ENCODE results near the gene PPP1R3G. TPM values are rescaled to one million over a fixed set of nuclear protein-coding genes. Genes with fewer than 3 reads are reported as not detected.

PPP1R3G gene
- total and polyA plus RNA-seq, 2 of the 13 experiments (the other 11 are each of a cell fraction or from before 2014, with no cell fraction given) = 1.2 to 1.3 TPM

DNA sequence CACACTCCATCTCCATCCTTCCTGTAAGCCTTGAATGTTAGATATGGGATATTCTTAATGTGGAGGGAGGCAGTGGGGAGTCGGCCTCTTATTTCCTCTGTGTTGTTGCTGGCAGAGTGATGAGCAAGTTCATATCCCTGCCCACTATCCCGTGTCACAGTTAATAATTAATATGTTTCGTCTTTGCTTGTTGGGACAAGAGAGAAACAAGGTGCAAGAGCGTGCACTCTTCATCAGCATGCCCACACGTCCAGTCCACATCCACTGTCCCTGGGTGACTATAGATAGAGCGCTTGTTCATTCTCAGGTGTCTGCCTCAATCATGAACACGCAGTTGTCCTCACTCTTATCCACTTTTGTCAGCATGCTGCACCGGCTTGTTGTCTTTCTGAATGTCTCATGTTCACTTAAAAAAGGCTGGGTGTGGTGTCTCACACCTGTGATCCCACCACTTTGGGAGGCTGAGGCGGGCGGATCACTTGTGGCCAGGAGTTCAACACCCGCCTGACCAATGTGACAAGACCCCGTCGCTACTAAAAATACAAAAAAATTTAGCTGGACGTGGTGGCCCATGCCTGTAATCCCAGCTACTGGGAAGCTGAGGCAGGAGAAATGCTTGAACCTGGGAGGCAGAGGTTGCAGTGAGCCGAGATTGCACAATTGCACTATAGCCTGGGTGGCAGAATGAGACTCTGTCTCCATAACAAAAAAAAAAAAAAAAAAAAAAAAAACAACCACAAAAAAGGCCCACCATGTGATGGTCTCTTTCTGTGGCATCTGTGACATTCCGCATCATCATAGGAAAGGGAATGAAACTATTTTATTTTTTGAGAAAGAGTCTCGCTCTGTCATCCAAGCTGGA lies 34.2 kb downstream of the PPP1R3G start (continued):
- TF ChIP-seq, protein P1, sequence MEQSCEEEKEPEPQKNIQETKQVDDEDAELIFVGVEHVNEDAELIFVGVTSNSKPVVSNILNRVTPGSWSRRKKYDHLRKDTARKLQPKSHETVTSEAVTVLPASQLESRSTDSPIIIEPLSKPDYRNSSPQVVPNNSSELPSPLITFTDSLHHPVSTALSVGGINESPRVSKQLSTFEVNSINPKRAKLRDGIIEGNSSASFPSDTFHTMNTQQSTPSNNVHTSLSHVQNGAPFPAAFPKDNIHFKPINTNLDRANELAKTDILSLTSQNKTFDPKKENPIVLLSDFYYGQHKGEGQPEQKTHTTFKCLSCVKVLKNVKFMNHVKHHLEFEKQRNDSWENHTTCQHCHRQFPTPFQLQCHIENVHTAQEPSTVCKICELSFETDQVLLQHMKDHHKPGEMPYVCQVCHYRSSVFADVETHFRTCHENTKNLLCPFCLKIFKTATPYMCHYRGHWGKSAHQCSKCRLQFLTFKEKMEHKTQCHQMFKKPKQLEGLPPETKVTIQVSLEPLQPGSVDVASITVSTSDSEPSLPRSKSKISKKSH (CRISPR knock-in tag; IDR thresholded peaks at IDR 0.05; ENCODE audit: borderline replicate concordance) = no peak
- no peak for TF ChIP-seq ARNTL (CRISPR knock-in tag; IDR thresholded peaks at IDR 0.05)
- TF ChIP-seq PITX1 (CRISPR knock-in tag; IDR thresholded peaks at IDR 0.05) = no peak
- TF ChIP-seq ZNF883 (CRISPR knock-in tag; IDR thresholded peaks at IDR 0.05; ENCODE audit: not compliant biosample characterization) = peak; percentile 6
- TF ChIP-seq SMARCC2 (IDR thresholded peaks at IDR 0.05) = no peak
- no peak for TF ChIP-seq ZNF747 (CRISPR knock-in tag; IDR thresholded peaks at IDR 0.05; ENCODE audit: borderline replicate concordance)
- no peak for TF ChIP-seq ARHGAP35 (CRISPR knock-in tag; IDR thresholded peaks at IDR 0.05; ENCODE audit: borderline replicate concordance)
- no peak for TF ChIP-seq RARG (CRISPR knock-in tag; IDR thresholded peaks at IDR 0.05; ENCODE audit: low read depth)
- no peak for TF ChIP-seq SCMH1 (CRISPR knock-in tag; IDR thresholded peaks at IDR 0.05; ENCODE audit: borderline replicate concordance)
- TF ChIP-seq ZNF616 (CRISPR knock-in tag; IDR thresholded peaks at IDR 0.05; ENCODE audit: low read depth) = no peak
- TF ChIP-seq ATRX (CRISPR knock-in tag; IDR thresholded peaks at IDR 0.05; ENCODE audit: borderline replicate concordance) = no peak
- TF ChIP-seq ZBTB38 (CRISPR knock-in tag; IDR thresholded peaks at IDR 0.05) = peak; percentile 84
- TF ChIP-seq ETV6 (CRISPR knock-in tag; conservative IDR thresholded peaks at IDR 0.05) = no peak
- TF ChIP-seq SRSF1 (optimal IDR thresholded peaks at IDR 0.05; ENCODE audit: low read depth, low read length) = no peak
- TF ChIP-seq AHR (CRISPR knock-in tag; IDR thresholded peaks at IDR 0.05) = no peak
- no peak for TF ChIP-seq TEAD2 (CRISPR knock-in tag; IDR thresholded peaks at IDR 0.05)
- no peak for TF ChIP-seq RXRB (CRISPR knock-in tag; IDR thresholded peaks at IDR 0.05; ENCODE audit: borderline replicate concordance)
- no peak for TF ChIP-seq ZNF124 (CRISPR knock-in tag; IDR thresholded peaks at IDR 0.05)
- TF ChIP-seq, protein P2, sequence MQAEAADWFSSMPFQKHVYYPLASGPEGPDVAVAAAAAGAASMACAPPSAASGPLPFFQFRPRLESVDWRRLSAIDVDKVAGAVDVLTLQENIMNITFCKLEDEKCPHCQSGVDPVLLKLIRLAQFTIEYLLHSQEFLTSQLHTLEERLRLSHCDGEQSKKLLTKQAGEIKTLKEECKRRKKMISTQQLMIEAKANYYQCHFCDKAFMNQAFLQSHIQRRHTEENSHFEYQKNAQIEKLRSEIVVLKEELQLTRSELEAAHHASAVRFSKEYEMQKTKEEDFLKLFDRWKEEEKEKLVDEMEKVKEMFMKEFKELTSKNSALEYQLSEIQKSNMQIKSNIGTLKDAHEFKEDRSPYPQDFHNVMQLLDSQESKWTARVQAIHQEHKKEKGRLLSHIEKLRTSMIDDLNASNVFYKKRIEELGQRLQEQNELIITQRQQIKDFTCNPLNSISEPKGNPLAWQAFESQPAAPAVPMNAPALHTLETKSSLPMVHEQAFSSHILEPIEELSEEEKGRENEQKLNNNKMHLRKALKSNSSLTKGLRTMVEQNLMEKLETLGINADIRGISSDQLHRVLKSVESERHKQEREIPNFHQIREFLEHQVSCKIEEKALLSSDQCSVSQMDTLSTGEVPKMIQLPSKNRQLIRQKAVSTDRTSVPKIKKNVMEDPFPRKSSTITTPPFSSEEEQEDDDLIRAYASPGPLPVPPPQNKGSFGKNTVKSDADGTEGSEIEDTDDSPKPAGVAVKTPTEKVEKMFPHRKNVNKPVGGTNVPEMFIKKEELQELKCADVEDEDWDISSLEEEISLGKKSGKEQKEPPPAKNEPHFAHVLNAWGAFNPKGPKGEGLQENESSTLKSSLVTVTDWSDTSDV (CRISPR knock-in tag; IDR thresholded peaks at IDR 0.05) = no peak
- TF ChIP-seq, protein P3, sequence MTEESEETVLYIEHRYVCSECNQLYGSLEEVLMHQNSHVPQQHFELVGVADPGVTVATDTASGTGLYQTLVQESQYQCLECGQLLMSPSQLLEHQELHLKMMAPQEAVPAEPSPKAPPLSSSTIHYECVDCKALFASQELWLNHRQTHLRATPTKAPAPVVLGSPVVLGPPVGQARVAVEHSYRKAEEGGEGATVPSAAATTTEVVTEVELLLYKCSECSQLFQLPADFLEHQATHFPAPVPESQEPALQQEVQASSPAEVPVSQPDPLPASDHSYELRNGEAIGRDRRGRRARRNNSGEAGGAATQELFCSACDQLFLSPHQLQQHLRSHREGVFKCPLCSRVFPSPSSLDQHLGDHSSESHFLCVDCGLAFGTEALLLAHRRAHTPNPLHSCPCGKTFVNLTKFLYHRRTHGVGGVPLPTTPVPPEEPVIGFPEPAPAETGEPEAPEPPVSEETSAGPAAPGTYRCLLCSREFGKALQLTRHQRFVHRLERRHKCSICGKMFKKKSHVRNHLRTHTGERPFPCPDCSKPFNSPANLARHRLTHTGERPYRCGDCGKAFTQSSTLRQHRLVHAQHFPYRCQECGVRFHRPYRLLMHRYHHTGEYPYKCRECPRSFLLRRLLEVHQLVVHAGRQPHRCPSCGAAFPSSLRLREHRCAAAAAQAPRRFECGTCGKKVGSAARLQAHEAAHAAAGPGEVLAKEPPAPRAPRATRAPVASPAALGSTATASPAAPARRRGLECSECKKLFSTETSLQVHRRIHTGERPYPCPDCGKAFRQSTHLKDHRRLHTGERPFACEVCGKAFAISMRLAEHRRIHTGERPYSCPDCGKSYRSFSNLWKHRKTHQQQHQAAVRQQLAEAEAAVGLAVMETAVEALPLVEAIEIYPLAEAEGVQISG (CRISPR knock-in tag; IDR thresholded peaks at IDR 0.05) = no peak
- TF ChIP-seq, protein P4, sequence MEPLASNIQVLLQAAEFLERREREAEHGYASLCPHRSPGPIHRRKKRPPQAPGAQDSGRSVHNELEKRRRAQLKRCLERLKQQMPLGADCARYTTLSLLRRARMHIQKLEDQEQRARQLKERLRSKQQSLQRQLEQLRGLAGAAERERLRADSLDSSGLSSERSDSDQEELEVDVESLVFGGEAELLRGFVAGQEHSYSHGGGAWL (CRISPR knock-in tag; IDR thresholded peaks at IDR 0.05) = no peak
- no peak; the same call in 1 of the 2 replicates for TF ChIP-seq ZC3H13 (CRISPR knock-in tag; IDR thresholded peaks at IDR 0.05)
- TF ChIP-seq GPN1 (CRISPR knock-in tag; IDR thresholded peaks at IDR 0.05; ENCODE audit: borderline replicate concordance) = no peak
